Activated CD8-positive, alpha-beta memory T cell treated with anti-CD3 and anti-CD28 coated beads, Interleukin-2, amount 50 U/mL, for 4 hours (primary cell): ENCODE data around the gene STK24.

Source experiments
- DNase-seq: peaks from one replicate; pipeline ENCODE4 v3.0.0-alpha.2; 2020

STK24 gene

DNA sequence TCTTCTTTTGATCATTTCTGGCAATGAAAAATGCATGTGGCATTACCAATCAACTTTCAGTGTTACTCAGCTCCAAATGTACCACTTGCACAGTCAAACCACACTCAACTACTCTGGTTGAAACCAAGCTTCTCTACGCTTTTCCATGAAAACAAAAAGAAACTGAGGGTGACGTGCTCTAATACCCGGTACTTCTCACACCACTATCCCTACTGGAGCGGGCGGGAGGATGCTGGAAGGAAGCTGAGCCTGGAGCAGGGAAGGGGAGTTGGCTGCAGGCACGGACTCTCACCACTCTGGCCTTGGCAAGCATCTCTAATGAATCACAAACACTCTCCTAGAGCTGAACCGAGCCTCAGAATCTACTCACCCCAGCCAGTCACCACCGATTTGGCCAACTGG, 48.2 kb downstream of the STK24 start:
- DNase-seq = no peak

DNA sequence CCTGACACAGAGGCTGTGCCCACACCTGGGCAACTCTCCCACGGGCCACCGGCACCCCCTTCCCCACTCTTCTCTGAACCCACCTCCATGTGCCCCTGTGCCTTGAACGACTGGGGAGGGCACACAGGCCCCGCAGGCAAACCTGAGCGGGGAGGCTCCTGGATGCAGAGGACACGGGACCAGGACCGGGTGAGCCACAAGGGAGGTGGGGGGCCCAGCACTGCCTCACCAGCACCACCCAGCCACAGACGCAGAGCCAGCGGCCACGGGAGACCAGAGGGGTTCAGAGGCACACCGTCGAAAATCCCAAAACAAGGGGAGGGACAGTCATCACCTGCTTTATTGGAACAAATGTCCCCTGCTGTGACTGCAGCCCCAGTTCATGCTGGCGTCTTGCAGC, 49.4 kb downstream of the STK24 start:
- no peak for DNase-seq

- no peak for DNase-seq
These were observed 50.8 kb downstream of the STK24 start for GRCh38 chr13:98526182-98526512.

DNA sequence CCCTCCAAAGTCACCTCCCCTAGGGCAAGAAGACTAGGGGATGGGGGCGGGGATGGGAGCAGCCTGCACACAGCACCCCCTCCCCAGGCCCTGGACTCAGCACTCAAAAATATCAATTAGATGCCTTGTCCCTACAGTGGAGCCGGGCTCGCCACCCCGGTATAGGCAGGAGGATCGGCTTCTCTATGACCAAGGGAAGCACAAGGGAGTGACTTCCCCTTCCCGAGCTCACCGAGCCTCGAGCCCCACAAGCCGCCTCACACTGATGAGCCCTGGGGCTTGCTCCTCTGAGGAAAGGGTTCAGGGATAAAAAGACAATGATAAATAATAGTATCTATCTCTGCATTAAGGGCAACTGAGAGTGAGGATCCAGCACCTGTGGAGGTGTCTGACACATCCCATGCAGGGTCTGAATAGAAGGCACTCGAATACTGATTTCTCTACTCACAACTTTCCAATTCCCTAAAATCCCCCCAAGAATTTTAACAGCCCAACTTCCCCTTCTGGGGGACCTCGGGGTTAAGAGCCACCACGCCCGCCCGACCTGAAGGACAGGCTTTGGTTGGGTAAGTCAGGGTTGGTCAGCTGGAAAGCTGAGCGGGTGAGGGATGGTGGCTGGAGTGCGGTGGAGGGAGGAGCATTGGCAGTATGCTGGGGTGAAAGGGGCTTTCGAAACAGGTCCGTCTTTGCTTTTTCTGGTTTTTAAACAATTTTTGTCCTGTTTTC, 51.3 kb downstream of the STK24 start:
- DNase-seq = no peak

GRCh38 chr13:98524793-98525192, 52.1 kb downstream of the STK24 start:
- DNase-seq = no peak

GRCh38 chr13:98524391-98524790, 52.5 kb downstream of the STK24 start:
- no peak for DNase-seq

DNA sequence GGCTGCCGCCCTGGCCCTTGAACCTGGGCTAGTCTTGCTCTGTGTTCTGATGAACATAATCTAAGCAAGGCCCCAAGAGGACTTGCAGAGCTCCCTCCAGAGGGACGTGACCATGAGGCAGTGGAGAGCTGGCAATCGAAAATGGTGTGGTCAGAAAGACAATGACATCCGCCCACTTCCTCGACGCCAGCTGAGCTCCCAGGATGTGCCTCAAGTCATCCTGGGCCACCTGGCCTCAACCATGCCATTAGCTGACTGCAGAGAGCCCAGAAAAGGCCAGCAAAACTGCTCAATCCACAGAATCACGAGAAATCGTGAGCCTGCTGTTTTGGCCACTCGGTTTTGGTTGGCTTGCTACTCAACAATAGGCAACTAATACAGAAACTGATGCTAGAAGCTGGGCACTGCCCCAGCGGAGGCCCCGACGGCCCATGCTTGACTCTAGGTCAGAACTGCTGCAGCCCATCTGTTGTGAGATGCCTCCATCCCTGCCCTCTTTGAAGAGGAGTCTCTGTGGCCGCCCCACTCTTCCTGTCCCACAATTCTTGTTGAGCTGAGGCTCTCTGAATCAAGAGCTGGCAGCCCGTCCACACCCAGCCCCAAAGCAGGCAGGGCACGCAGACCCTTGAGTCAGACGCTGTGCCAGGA, 53.3 kb downstream of the STK24 start:
- DNase-seq = no peak

DNA sequence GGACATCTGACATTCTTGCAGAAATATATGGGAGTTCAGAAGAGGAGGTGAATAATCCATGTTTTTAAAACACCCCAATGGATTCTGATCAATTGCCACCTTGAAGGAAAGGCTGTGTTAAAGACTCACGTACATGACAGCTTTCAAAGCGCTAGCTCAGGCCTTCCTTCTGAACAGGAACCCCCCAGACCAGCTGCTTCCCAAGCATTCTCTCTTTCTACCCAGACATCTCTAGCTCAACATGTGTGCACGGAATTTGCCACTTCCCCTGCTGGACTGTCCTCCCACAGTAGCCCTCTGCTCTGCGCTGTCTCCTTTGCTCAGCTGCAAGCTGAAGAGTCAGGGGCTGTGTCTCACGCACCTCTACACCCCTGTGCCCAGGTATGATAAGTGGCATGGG, 54.5 kb downstream of the STK24 start:
- DNase-seq = no peak

DNA sequence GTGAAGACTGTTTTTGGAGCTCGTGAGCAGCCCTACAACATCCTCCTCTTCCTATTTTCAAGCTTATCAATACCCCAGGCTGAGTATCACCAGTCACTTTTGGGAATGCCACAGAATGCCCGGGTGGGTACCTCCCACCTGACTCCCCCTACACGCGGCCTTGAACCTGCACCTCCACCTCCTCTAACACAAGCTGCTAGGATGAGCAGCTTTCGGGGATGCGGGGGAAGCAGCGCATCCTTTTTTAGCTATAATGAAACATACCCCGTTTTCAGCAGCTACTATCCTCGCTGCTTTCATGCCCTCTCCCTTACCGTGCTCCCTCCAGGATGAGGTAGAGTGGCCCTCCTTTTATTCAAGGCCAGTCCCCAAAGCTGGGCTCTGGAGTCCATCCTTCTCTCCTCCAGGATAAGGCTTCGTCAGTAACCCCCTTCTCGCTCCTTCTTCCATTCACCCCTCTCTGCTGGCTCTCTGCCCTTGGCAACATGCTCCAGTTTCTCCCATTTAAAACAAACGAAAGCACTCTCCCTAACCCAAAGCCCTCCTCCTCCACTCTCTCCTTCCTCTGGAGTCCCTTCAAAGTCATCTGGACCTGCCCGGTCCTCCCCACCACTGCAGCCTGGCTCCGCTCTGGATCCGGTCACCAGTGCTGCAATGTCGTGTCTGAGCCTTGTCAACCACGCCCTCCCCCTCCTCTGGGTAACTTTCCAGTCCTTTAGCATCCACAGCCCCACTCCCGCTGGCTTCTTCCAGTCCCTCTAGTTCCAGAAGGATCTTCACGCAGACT, 55.3 kb downstream of the STK24 start:
- DNase-seq = no peak

DNA sequence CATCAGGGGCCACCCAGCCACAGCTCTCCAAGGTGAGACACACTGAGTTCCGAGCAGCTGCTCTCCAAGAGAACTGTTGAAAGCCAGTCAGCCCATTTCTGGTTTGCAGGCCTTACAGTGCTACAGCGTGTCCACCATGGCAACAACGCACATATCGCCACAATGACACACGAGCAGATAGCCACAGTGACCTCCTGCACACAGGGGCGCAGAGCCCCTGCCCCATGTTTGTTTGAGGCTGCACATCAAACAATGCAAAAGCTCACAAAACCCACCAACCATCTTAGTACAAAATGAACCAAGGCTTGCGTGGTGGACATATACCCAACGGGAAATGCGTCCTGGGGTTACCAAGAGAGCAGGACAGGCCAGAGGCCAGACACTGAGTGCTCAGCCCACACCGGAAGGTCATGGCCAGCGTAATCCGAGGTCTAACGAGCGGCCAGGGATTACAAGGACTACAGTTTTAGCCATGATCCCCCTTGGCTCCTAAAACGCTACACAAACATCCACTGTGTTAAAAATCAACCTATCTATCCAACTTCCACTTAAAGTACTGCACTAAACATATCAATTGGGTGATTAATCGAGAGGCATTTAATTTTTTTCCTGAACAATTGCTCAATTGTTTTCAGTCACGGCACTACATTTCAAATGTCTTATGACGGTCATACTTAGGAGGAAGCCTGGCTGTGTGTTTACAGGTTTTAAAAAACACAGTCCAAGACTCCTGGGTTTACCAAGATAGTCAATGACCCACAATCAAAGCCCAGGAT, 56.0 kb downstream of the STK24 start:
- no peak for DNase-seq

DNA sequence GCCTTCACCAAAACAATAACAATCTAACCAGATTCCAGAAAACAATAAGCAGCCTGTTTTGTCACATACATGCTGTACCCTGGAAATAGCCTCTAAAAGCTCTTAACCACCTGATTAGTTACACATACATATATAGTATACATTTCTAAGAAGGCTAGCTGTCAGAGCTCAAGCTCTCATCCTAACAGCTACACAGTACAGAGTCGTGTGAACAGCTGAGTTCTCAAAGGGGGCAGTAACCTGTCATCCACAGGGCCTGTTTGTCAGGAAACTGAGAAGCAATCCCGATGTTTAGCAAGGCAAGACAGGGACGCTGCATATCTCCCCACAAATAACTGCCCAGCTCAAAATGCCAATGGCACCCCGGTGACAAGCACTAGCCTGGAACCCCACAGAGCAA, 56.9 kb downstream of the STK24 start:
- no peak for DNase-seq

DNA sequence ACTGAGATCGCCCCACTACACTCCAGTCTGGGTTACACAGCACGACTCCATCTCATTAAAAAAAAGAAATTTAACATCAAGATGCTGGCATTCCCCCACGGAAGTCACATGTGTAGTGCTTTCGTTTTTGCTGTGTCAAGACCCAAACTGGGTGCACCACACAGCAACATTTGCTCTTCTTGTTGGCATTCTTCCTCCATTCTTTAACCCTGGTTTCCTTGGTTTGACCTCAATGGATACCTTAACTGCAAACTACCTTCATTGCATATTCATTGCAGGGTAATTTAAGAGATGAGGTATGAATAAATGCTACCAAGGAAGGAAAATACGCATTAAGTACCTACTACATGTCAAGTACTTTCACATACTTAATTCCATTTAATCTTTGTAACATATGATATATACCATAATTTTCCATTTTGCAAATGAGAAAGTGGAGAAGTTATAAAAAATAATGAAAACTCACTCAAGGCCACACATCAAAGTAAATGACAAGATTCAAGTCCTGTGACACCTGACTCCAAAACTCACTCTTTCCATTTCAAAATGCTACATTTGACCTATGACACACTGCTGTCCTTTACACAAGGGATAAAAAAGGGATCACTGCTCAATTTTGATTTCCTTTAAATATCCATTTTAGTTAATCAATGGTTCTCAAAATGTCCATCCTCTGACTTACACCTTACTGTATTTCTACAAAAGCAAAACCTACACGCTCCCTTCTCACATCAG, 59.2 kb downstream of the STK24 start:
- DNase-seq = no peak

- DNase-seq = no peak
These were observed 61.0 kb downstream of the STK24 start for GRCh38 chr13:98515818-98516465.

DNA sequence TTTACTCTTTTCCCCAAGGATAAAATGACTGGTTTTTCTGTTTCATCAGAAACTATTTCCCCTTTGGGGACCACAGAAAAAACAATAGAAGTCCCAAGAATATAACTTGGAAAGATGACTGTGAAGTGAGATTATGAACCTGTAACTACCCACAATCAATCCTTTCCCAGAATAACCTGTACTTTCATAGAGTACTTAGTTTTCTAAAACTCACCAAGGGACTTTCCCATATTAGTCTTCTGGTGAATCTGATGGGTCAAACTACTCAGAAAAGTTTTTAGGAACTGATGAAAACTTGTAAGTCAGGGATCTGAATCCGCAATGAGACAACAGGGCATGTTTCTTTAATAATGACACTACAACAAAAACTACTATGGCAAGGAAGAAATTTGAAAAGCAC, 62.6 kb downstream of the STK24 start:
- DNase-seq = no peak

DNA sequence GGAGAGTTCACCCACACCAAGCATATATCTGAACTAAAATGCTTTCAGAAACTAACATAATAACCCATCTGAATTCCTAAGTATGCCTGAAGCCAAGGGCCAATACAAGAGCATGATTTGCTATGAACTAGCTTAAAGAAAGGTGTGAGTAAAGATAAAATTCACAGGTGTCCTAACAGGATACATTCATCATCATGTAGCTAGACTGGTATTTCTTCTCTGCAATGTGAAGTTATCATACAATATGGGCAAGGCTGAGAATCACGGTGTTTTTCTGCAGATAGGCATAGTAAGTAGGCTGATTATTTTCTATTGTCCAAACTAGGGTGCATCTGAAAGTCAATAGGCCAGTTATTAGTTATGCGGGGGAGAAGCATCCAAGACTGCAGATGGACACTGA, 63.1 kb downstream of the STK24 start:
- no peak for DNase-seq

GRCh38 chr13:98512774-98513665, 63.9 kb downstream of the STK24 start:
- DNase-seq = no peak

DNA sequence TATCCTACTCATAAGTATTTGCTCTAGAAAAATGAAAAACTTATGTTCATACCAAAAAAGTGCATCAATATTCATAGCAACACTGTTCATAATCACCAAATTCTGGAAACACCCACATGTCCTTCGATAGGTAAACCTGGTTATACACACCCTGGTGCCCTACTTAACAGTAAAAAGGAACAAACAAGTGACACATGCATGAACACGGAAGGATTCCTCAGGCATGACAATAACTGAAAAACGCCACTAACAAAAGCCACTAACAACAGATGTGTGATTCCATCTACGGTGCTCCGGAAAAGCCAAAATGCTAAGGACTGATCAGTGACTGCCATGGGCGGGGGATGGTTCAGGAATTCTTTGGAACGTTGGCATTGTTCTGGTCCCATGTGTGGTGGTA, 65.5 kb downstream of the STK24 start:
- DNase-seq = no peak

DNA sequence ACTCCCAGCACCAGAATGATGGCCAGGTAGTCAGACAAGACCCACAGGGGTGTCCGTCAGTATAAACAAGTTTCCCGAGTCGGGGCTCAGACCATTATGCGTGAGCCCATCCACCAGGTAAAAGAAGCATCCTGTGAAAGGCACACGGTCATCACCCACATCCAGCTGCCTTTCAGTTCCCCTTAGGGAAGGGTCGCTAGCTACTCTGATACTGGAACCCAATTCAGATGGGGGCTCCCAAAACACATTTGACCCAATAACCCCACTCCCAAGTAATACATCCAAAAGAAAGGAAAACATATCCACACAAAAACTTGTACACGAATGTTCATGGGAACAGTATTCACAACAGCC, 66.8 kb downstream of the STK24 start:
- no peak for DNase-seq

DNA sequence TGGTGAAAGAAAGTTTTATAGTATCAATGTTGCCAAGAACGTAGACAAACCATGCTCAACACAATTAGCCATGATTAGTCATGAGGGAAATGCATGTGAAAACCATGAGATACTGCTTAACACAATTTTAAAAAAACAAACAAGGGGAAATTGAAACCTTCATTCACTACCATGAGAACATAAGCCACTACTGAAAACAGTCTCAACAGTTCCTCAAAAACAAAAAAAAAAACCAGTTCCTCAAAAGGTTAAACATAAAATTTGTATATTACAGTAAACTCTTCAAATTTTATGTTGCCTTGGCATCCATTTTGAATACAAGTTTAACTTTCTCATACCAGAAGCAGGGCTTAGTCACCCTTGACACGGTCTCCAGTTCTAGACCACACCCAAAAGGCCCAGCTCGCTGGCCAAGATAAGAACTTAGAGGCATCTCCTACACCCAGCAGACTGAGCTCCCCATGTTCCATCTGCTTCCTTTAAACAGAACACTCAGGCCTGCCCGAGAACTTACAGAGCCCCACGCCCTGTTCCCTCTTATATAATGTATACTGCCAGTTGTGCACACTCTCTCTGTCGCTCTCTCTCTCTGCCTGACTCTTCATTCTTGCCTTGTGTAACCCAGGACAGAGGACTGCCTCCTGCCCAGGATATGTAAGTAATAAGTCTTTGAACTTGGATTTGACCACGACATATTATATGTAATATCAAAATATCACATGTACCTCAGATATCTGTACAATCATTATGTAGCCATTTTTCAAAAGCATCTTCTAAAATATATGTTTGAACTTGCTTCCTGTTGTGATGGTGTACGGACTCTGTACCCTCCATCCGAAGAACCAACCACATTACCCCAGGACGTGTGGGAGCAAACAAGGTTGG, 67.4 kb downstream of the STK24 start:
- DNase-seq = no peak

DNA sequence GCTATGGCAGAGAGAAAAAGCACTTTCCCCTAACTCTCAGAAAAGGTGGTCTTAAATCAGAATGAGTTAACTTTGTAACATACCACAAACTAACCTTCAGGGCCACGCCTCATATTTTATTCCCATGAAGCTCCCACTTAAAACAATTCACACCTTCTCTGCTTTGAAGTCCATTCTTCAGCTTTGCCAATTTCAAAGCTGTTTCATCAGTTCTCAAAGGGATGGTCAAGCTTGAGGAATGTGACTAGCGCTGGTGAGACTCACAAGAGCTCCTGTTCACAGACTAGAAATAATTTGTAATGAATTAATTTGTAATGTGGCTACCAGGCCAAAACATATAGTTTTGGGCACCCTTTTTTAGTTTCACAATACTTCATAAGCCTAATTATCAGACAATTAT, 68.2 kb downstream of the STK24 start:
- no peak for DNase-seq
